Gastroesophageal sphincter (tissue), 3 donors: ENCODE measurements around the gene CTSZ.

Source experiments
- EP300 ChIP-seq: sonication (generic); formaldehyde crosslinking; IDR thresholded peaks from one replicate; pipeline ENCODE4 v1.6.1; 2017; ENCODE audit warnings: antibody characterized with exemption, mild to moderate bottlenecking
- POLR2A ChIP-seq, 2 donors: fragments of 450-650 bp; IDR thresholded peaks; one replicate each; pipeline ENCODE4 v1.6.1; 2017; ENCODE audit warnings: antibody characterized with exemption in 2 of 2, mild to moderate bottlenecking in 2 of 2, moderate library complexity in 1 of 2
- TF ChIP-seq, protein P1 (sequence below), 4 experiments: fragments of 200-600 bp in 2 of 4; fragments of 450-650 bp in 2 of 4; sonication (generic) in 1 of 4; IDR thresholded peaks; one replicate each; pipeline ENCODE4 v1.5.1; 2017 to 2019; ENCODE audit warnings: antibody characterized with exemption in 4 of 4, mild to moderate bottlenecking in 2 of 4, moderate library complexity in 2 of 4

DNA sequence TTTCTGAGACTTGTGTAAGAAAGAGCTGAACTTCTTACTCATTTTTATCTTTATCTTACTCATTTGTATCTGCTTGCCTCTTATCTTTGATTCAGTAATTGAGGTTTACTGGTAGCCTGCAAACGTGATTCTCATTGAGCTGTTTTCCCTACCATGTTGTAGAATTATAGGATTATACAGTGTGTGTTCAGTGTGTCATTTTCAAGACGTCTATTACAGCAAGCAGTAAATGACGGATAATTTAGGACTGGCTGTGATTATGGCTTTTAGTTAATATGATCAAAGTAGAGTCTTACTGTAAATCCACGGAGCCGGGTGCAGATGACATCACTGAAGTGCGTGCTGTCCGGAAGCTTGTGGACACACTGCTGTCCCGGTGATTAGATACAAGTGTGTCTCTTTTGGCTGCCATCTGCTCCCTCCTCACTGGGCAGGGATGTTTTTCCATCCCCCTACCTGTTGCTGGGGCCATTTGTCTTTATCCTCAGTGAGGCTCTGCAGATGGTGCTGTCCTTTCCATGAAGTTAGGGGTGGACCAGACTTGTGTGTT is 20.0 kb downstream of the CTSZ start:
- TF ChIP-seq, protein P1, sequence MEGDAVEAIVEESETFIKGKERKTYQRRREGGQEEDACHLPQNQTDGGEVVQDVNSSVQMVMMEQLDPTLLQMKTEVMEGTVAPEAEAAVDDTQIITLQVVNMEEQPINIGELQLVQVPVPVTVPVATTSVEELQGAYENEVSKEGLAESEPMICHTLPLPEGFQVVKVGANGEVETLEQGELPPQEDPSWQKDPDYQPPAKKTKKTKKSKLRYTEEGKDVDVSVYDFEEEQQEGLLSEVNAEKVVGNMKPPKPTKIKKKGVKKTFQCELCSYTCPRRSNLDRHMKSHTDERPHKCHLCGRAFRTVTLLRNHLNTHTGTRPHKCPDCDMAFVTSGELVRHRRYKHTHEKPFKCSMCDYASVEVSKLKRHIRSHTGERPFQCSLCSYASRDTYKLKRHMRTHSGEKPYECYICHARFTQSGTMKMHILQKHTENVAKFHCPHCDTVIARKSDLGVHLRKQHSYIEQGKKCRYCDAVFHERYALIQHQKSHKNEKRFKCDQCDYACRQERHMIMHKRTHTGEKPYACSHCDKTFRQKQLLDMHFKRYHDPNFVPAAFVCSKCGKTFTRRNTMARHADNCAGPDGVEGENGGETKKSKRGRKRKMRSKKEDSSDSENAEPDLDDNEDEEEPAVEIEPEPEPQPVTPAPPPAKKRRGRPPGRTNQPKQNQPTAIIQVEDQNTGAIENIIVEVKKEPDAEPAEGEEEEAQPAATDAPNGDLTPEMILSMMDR (IDR thresholded peaks at IDR 0.05): no peak
- TF ChIP-seq POLR2A (IDR thresholded peaks at IDR 0.05): no peak
- no peak for TF ChIP-seq EP300
